Hepatocyte (in vitro differentiated cells): ENCODE results near the gene APOLD1. TPM values are rescaled to one million over a fixed set of nuclear protein-coding genes. Genes with fewer than 3 reads are reported as not detected.
A peak's percentile ranks its signal among the peaks of the same experiment; 100 is the strongest.

Experiments used
- DNase-seq: peaks from one replicate; pipeline ENCODE4 v3.0.0-alpha.2; 2016; ENCODE audit warnings: low spot score
- H2AFZ ChIP-seq: fragments of 200-600 bp; sonication (generic); 2 replicates; pipeline ENCODE4 v1.6.0; 2016; ENCODE audit warnings: antibody characterized with exemption, mild to moderate bottlenecking
- H3K27ac ChIP-seq: fragments of 200-600 bp; sonication (generic); 2 replicates; pipeline ENCODE4 v1.5.1; 2016; ENCODE audit warnings: mild to moderate bottlenecking
- H3K27me3 ChIP-seq: fragments of 200-600 bp; sonication (generic); 2 replicates; pipeline ENCODE4 v1.6.1; 2016
- H3K36me3 ChIP-seq: fragments of 200-600 bp; sonication (generic); replicated peaks from 2 replicates; pipeline ENCODE4 v1.5.1; 2016; ENCODE audit warnings: low read depth; ENCODE audit not compliant: insufficient read depth
- H3K4me1 ChIP-seq: fragments of 200-600 bp; sonication (generic); 2 replicates; pipeline ENCODE4 v1.5.1; 2016; ENCODE audit warnings: mild to moderate bottlenecking, moderate library complexity; ENCODE audit not compliant: insufficient read depth
- H3K4me2 ChIP-seq: fragments of 200-600 bp; sonication (generic); 2 replicates; pipeline ENCODE4 v1.6.0; 2016
- H3K4me3 ChIP-seq: fragments of 200-600 bp; sonication (generic); 2 replicates; pipeline ENCODE4 v1.5.1; 2016; ENCODE audit warnings: mild to moderate bottlenecking
- H3K79me2 ChIP-seq: fragments of 200-600 bp; sonication (generic); 2 replicates; pipeline ENCODE4 v1.6.0; 2017; ENCODE audit warnings: mild to moderate bottlenecking
- H3K9me2 ChIP-seq: fragments of 200-600 bp; sonication (generic); replicated peaks from 2 replicates; pipeline ENCODE4 v1.6.0; 2017; ENCODE audit warnings: mild to moderate bottlenecking; ENCODE audit not compliant: insufficient read depth
- H3K9me3 ChIP-seq: fragments of 200-600 bp; sonication (generic); 2 replicates; pipeline ENCODE4 v1.5.1; 2016; ENCODE audit warnings: low read depth, mild to moderate bottlenecking
- H4K20me1 ChIP-seq: fragments of 200-600 bp; sonication (generic); 2 replicates; pipeline ENCODE4 v1.6.0; 2016; ENCODE audit warnings: mild to moderate bottlenecking; ENCODE audit not compliant: insufficient read depth, poor library complexity, severe bottlenecking
- CTCF ChIP-seq: fragments of 200-600 bp; sonication (generic); IDR thresholded peaks from 2 replicates; pipeline ENCODE4 v1.5.1; 2016; ENCODE audit warnings: antibody characterized with exemption, mild to moderate bottlenecking; ENCODE audit not compliant: poor library complexity
- EZH2 ChIP-seq: fragments of 200-600 bp; sonication (generic); IDR thresholded peaks from 2 replicates; pipeline ENCODE4 v1.6.1; 2016; ENCODE audit warnings: antibody characterized with exemption, mild to moderate bottlenecking, borderline replicate concordance
- EZH2phosphoT487 ChIP-seq: fragments of 200-600 bp; sonication (generic); IDR thresholded peaks from one replicate; pipeline ENCODE4 v1.6.1; 2018; ENCODE audit warnings: antibody characterized with exemption, mild to moderate bottlenecking, low read depth, moderate library complexity; ENCODE audit not compliant: unreplicated experiment, severe bottlenecking
- WGBS: methylation state at CpG from one replicate; pipeline ENCODE4 v1.1.6; 2016; ENCODE audit warnings: low lambda C conversion rate; ENCODE audit errors: missing lambda C conversion rate; 5-methylcytosine and 5-hydroxymethylcytosine counted together
- polyA plus RNA-seq: library from polyadenylated mRNA; unstranded; fragments of >200 nt; fragmentation: Nextera tagmentation; extraction: Ambion mirVana; gene quantifications from 2 replicates; pipeline ENCODE4 v1.2.1, GENCODE V29; 2016
- total RNA-seq: library from RNA; depleted of rRNA; stranded (reverse); fragments of >200 nt; gene quantifications from 2 replicates; pipeline ENCODE4 v1.2.3, GENCODE V29; 2014

Gene APOLD1
- total and polyA plus RNA-seq, 2 experiments from 2014 or later = 1.5 to 6.0 TPM

- Histone ChIP-seq H3K27me3 (no peaks in the 10 kb centered on the region), H3K9me2 (no peaks in the 10 kb centered on the region), H3K4me2 (peak overlapping the region; percentile 14), H3K4me3 (no peak overlapping the region), H3K79me2 (no peaks in the 10 kb centered on the region), H3K4me1 (peaks cover 29% of the 10 kb centered on the region), H3K27ac (peak overlapping the region; percentile 97), H3K36me3 (no peaks in the 10 kb centered on the region), H4K20me1 (no peaks in the 10 kb centered on the region), H3K9me3 (no peaks in the 10 kb centered on the region), H2AFZ (no peak overlapping the region)
- TF ChIP-seq EZH2phosphoT487 (no peak), CTCF (no peak), EZH2 (no peak)
- 68% methylated on average over 7 of the region's 7 CpGs for WGBS
- peak; percentile 73 for DNase-seq
These were observed 50.1 kb downstream of the APOLD1 start for GRCh38 chr12:12835378-12836146.

- Histone ChIP-seq H3K36me3 (no peaks in the 10 kb centered on the region), H3K27ac (peak overlapping the region; percentile 97), H3K9me2 (no peaks in the 10 kb centered on the region), H3K79me2 (no peaks in the 10 kb centered on the region), H3K4me2 (peak overlapping the region; percentile 12), H2AFZ (no peak overlapping the region), H4K20me1 (no peaks in the 10 kb centered on the region), H3K4me3 (no peak overlapping the region), H3K27me3 (no peaks in the 10 kb centered on the region), H3K4me1 (peaks cover 29% of the 10 kb centered on the region), H3K9me3 (no peaks in the 10 kb centered on the region)
- TF ChIP-seq EZH2 (no peak), CTCF (no peak), EZH2phosphoT487 (no peak)
- WGBS = 70% methylated on average over 6 of the region's 6 CpGs
- DNase-seq = no peak
These were observed 51.1 kb downstream of the APOLD1 start for GRCh38 chr12:12836571-12836970.

GRCh38 chr12:12837025-12837812 lies 51.8 kb downstream of the APOLD1 start:
- Histone ChIP-seq H3K4me3 (no peak overlapping the region), H3K4me1 (peaks cover 29% of the 10 kb centered on the region), H3K79me2 (no peaks in the 10 kb centered on the region), H3K9me2 (no peaks in the 10 kb centered on the region), H4K20me1 (no peaks in the 10 kb centered on the region), H3K27ac (peak overlapping the region; percentile 97), H3K9me3 (no peaks in the 10 kb centered on the region), H3K36me3 (no peaks in the 10 kb centered on the region), H3K27me3 (no peaks in the 10 kb centered on the region), H3K4me2 (no peak overlapping the region), H2AFZ (no peak overlapping the region)
- TF ChIP-seq CTCF (peak; percentile 62), EZH2phosphoT487 (no peak), EZH2 (no peak)
- 61% methylated on average over 15 of the region's 15 CpGs for WGBS
- DNase-seq = peak; percentile 83
